Measurements from ENCODE around the gene VAV2. TPM values are rescaled to one million over a fixed set of nuclear protein-coding genes. Genes with fewer than 3 reads are reported as not detected.

Gene VAV2
- total RNA-seq, 1 experiment from 2014 or later = 3.5 TPM

- Histone ChIP-seq H3K9me3 (ENCODE audit: low read length) (no peaks in the 10 kb centered on the region), H3K79me2 (ENCODE audit: low read length) (no peaks in the 10 kb centered on the region), H3K36me3 (ENCODE audit: insufficient read depth, low read length) (no peaks in the 10 kb centered on the region), H3K27me3 (ENCODE audit: low read length) (no peaks in the 10 kb centered on the region), H2AFZ (ENCODE audit: low read length) (no peak overlapping the region), H3K4me2 (ENCODE audit: low read depth, low read length, poor library complexity, severe bottlenecking) (no peak overlapping the region), H3K9ac (ENCODE audit: low read length) (no peak overlapping the region), H3K9me2 (replicated peaks; ENCODE audit: insufficient read depth, low read length) (no peaks in the 10 kb centered on the region), H3K27ac (ENCODE audit: low read length) (no peak overlapping the region), H3K4me1 (ENCODE audit: low read length) (peaks cover 33% of the 10 kb centered on the region), H3K4me3 (ENCODE audit: low read length) (no peak overlapping the region), H4K20me1 (ENCODE audit: insufficient read depth, low read depth, low read length) (peaks cover 39% of the 10 kb centered on the region)
- no peak for DNase-seq
Measured at GRCh38 chr9:133943036-133943780, 48.9 kb downstream of the VAV2 start.

- Histone ChIP-seq H2AFZ (ENCODE audit: low read length) (no peak overlapping the region), H4K20me1 (ENCODE audit: insufficient read depth, low read depth, low read length) (peaks cover 38% of the 10 kb centered on the region), H3K27ac (ENCODE audit: low read length) (no peak overlapping the region), H3K4me1 (ENCODE audit: low read length) (peaks cover 33% of the 10 kb centered on the region), H3K79me2 (ENCODE audit: low read length) (no peaks in the 10 kb centered on the region), H3K9me3 (ENCODE audit: low read length) (no peaks in the 10 kb centered on the region), H3K27me3 (ENCODE audit: low read length) (no peaks in the 10 kb centered on the region), H3K4me3 (ENCODE audit: low read length) (no peak overlapping the region), H3K36me3 (ENCODE audit: insufficient read depth, low read length) (no peaks in the 10 kb centered on the region), H3K4me2 (ENCODE audit: low read depth, low read length, poor library complexity, severe bottlenecking) (no peak overlapping the region), H3K9me2 (replicated peaks; ENCODE audit: insufficient read depth, low read length) (no peaks in the 10 kb centered on the region), H3K9ac (ENCODE audit: low read length) (no peak overlapping the region)
- no peak for DNase-seq
Measured at GRCh38 chr9:133942206-133942975, 49.7 kb downstream of the VAV2 start.

GRCh38 chr9:133939845-133940244 lies 52.3 kb downstream of the VAV2 start:
- Histone ChIP-seq H3K36me3 (ENCODE audit: insufficient read depth, low read length) (no peaks in the 10 kb centered on the region), H3K4me1 (ENCODE audit: low read length) (peaks cover 8% of the 10 kb centered on the region), H3K4me2 (ENCODE audit: low read depth, low read length, poor library complexity, severe bottlenecking) (no peak overlapping the region), H3K27ac (ENCODE audit: low read length) (no peak overlapping the region), H3K79me2 (ENCODE audit: low read length) (no peaks in the 10 kb centered on the region), H3K9me2 (replicated peaks; ENCODE audit: insufficient read depth, low read length) (no peaks in the 10 kb centered on the region), H4K20me1 (ENCODE audit: insufficient read depth, low read depth, low read length) (peaks cover 39% of the 10 kb centered on the region), H3K9ac (ENCODE audit: low read length) (no peak overlapping the region), H2AFZ (ENCODE audit: low read length) (no peak overlapping the region), H3K27me3 (ENCODE audit: low read length) (no peaks in the 10 kb centered on the region), H3K4me3 (ENCODE audit: low read length) (no peak overlapping the region), H3K9me3 (ENCODE audit: low read length) (no peaks in the 10 kb centered on the region)
- no peak for DNase-seq

- H2AFZ ChIP-seq (ENCODE audit: low read length) = no peak overlapping the region
- no peak overlapping the region for H3K4me2 ChIP-seq (ENCODE audit: low read depth, low read length, poor library complexity, severe bottlenecking)
- H3K9ac ChIP-seq (ENCODE audit: low read length) = no peak overlapping the region
- peaks cover 34% of the 10 kb centered on the region; the same call in 1 of the 2 replicates for H4K20me1 ChIP-seq (ENCODE audit: insufficient read depth, low read depth, low read length)
- no peak for DNase-seq
- no peak overlapping the region for H3K4me3 ChIP-seq (ENCODE audit: low read length)
- H3K36me3 ChIP-seq (ENCODE audit: insufficient read depth, low read length) = no peaks in the 10 kb centered on the region
- H3K4me1 ChIP-seq (ENCODE audit: low read length) = peaks cover 3% of the 10 kb centered on the region
- no peak overlapping the region for H3K27ac ChIP-seq (ENCODE audit: low read length)
- no peaks in the 10 kb centered on the region for H3K9me3 ChIP-seq (ENCODE audit: low read length)
- H3K79me2 ChIP-seq (ENCODE audit: low read length) = no peaks in the 10 kb centered on the region
- no peaks in the 10 kb centered on the region for H3K27me3 ChIP-seq (ENCODE audit: low read length)
- no peaks in the 10 kb centered on the region for H3K9me2 ChIP-seq (replicated peaks; ENCODE audit: insufficient read depth, low read length)
Measured at GRCh38 chr9:133939171-133939785, 52.8 kb downstream of the VAV2 start.

GRCh38 chr9:133938753-133939152 lies 53.4 kb downstream of the VAV2 start:
- no peaks in the 10 kb centered on the region for H3K79me2 ChIP-seq (ENCODE audit: low read length)
- H2AFZ ChIP-seq (ENCODE audit: low read length) = no peak overlapping the region
- no peak overlapping the region for H3K4me3 ChIP-seq (ENCODE audit: low read length)
- H3K4me1 ChIP-seq (ENCODE audit: low read length) = no peaks in the 10 kb centered on the region
- H3K36me3 ChIP-seq (ENCODE audit: insufficient read depth, low read length) = no peaks in the 10 kb centered on the region
- no peaks in the 10 kb centered on the region for H3K9me2 ChIP-seq (replicated peaks; ENCODE audit: insufficient read depth, low read length)
- H3K9ac ChIP-seq (ENCODE audit: low read length) = no peak overlapping the region
- no peak overlapping the region for H3K27ac ChIP-seq (ENCODE audit: low read length)
- DNase-seq = no peak
- H4K20me1 ChIP-seq (ENCODE audit: insufficient read depth, low read depth, low read length) = peaks cover 34% of the 10 kb centered on the region; the same call in 1 of the 2 replicates
- no peak overlapping the region for H3K4me2 ChIP-seq (ENCODE audit: low read depth, low read length, poor library complexity, severe bottlenecking)
- H3K9me3 ChIP-seq (ENCODE audit: low read length) = no peaks in the 10 kb centered on the region
- H3K27me3 ChIP-seq (ENCODE audit: low read length) = no peaks in the 10 kb centered on the region

GRCh38 chr9:133938086-133938485 lies 54.0 kb downstream of the VAV2 start:
- no peak overlapping the region for H3K27ac ChIP-seq (ENCODE audit: low read length)
- no peak overlapping the region for H3K4me2 ChIP-seq (ENCODE audit: low read depth, low read length, poor library complexity, severe bottlenecking)
- H3K4me1 ChIP-seq (ENCODE audit: low read length) = no peaks in the 10 kb centered on the region
- no peak overlapping the region for H3K9ac ChIP-seq (ENCODE audit: low read length)
- H3K36me3 ChIP-seq (ENCODE audit: insufficient read depth, low read length) = no peaks in the 10 kb centered on the region
- no peaks in the 10 kb centered on the region for H3K79me2 ChIP-seq (ENCODE audit: low read length)
- H3K9me3 ChIP-seq (ENCODE audit: low read length) = no peaks in the 10 kb centered on the region
- no peak overlapping the region for H3K4me3 ChIP-seq (ENCODE audit: low read length)
- H2AFZ ChIP-seq (ENCODE audit: low read length) = no peak overlapping the region
- no peaks in the 10 kb centered on the region for H3K9me2 ChIP-seq (replicated peaks; ENCODE audit: insufficient read depth, low read length)
- DNase-seq = no peak
- no peaks in the 10 kb centered on the region for H3K27me3 ChIP-seq (ENCODE audit: low read length)
- H4K20me1 ChIP-seq (ENCODE audit: insufficient read depth, low read depth, low read length) = peaks cover 34% of the 10 kb centered on the region; the same call in 1 of the 2 replicates

- Histone ChIP-seq H3K9me3 (ENCODE audit: low read length) (no peaks in the 10 kb centered on the region), H4K20me1 (ENCODE audit: insufficient read depth, low read depth, low read length) (peaks cover 26% of the 10 kb centered on the region; the same call in 1 of the 2 replicates), H3K27ac (ENCODE audit: low read length) (no peak overlapping the region), H3K4me3 (ENCODE audit: low read length) (no peak overlapping the region), H3K9ac (ENCODE audit: low read length) (no peak overlapping the region), H3K79me2 (ENCODE audit: low read length) (no peaks in the 10 kb centered on the region), H3K27me3 (ENCODE audit: low read length) (no peaks in the 10 kb centered on the region), H3K9me2 (replicated peaks; ENCODE audit: insufficient read depth, low read length) (no peaks in the 10 kb centered on the region), H3K4me1 (ENCODE audit: low read length) (no peaks in the 10 kb centered on the region), H3K4me2 (ENCODE audit: low read depth, low read length, poor library complexity, severe bottlenecking) (no peak overlapping the region), H3K36me3 (ENCODE audit: insufficient read depth, low read length) (no peaks in the 10 kb centered on the region), H2AFZ (ENCODE audit: low read length) (no peak overlapping the region)
- DNase-seq = no peak
Measured at GRCh38 chr9:133937120-133937519, 55.0 kb downstream of the VAV2 start.

DNA sequence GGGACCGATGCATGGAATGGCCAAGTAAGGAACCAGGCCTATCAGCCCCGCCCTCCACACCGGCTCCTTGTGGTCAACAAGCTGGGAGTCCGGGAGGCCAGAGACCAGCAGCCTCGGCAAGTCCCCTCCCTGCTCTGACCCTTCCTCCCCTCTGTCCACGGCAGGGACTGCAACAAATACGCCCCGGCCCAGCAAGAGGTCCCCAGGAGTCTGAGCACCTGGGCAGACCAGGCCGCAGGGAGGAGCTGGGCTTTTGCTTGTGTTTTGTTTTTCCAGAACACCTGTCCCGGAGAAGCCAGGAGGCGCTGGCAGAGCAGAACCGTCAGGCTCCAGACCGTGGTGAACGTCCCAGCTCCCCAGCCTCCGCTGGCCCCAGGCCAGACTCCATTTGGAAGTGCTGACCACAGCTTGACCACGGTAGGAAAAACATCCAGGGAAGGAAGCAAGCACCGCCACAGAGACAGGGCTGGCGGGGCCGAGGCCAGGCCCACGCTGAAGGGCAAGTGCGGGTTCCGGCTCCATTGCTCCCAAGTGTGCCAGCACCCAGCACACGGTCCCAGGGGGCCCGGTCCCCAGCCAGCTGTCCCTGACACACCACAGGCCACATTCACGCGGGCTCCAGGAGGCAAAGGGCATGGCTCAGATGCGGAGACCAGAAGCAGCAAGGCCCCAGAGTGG lies 56.7 kb downstream of the VAV2 start:
- H3K4me2 ChIP-seq (ENCODE audit: low read depth, low read length, poor library complexity, severe bottlenecking) = no peak overlapping the region
- H3K27me3 ChIP-seq (ENCODE audit: low read length) = no peaks in the 10 kb centered on the region
- no peaks in the 10 kb centered on the region for H3K79me2 ChIP-seq (ENCODE audit: low read length)
- no peaks in the 10 kb centered on the region for H3K4me1 ChIP-seq (ENCODE audit: low read length)
- no peak overlapping the region for H2AFZ ChIP-seq (ENCODE audit: low read length)
- H4K20me1 ChIP-seq (ENCODE audit: insufficient read depth, low read depth, low read length) = peaks cover 37% of the 10 kb centered on the region; the same call in 1 of the 2 replicates
- no peak for DNase-seq
- no peaks in the 10 kb centered on the region for H3K9me2 ChIP-seq (replicated peaks; ENCODE audit: insufficient read depth, low read length)
- no peaks in the 10 kb centered on the region for H3K36me3 ChIP-seq (ENCODE audit: insufficient read depth, low read length)
- H3K4me3 ChIP-seq (ENCODE audit: low read length) = no peak overlapping the region
- no peak overlapping the region for H3K9ac ChIP-seq (ENCODE audit: low read length)
- no peaks in the 10 kb centered on the region for H3K9me3 ChIP-seq (ENCODE audit: low read length)
- no peak overlapping the region for H3K27ac ChIP-seq (ENCODE audit: low read length)

Measured in Karpas-422 (cell line).